GM18867 (cell line): Measurements from ENCODE around the gene COL1A1.

Experiments used
- ATAC-seq: cut with Tn5 transposase; IDR thresholded peaks from one replicate; pipeline ENCODE4 v1.9.1; 2021; ENCODE audit warnings: mild to moderate bottlenecking, moderate library complexity; ENCODE audit not compliant: unreplicated experiment

The COL1A1 gene

GRCh38 chr17:50174444-50174843 lies 27.0 kb downstream of the COL1A1 start:
- ATAC-seq: no peak

GRCh38 chr17:50173335-50173941 lies 28.0 kb downstream of the COL1A1 start:
- no peak for ATAC-seq

- no peak for ATAC-seq
These were observed 28.5 kb downstream of the COL1A1 start for GRCh38 chr17:50172936-50173334.

- ATAC-seq: no peak
These were observed 29.3 kb downstream of the COL1A1 start for GRCh38 chr17:50172130-50172529.

- no peak for ATAC-seq
These were observed 29.9 kb downstream of the COL1A1 start for GRCh38 chr17:50171371-50172071.

- ATAC-seq: peak; percentile 63
These were observed 30.6 kb downstream of the COL1A1 start for GRCh38 chr17:50170662-50171370.

- no peak for ATAC-seq
These were observed 31.5 kb downstream of the COL1A1 start for GRCh38 chr17:50169881-50170459.

- ATAC-seq: no peak
These were observed 32.2 kb downstream of the COL1A1 start for GRCh38 chr17:50169121-50169764.

GRCh38 chr17:50168319-50168718 lies 33.1 kb downstream of the COL1A1 start:
- no peak for ATAC-seq

- no peak for ATAC-seq
These were observed 34.1 kb downstream of the COL1A1 start for GRCh38 chr17:50167371-50167770.

GRCh38 chr17:50166518-50167181 lies 34.8 kb downstream of the COL1A1 start:
- ATAC-seq: no peak

- ATAC-seq: no peak
These were observed 35.4 kb downstream of the COL1A1 start, which contains the start of gene SGCA for GRCh38 chr17:50165867-50166517. TSS of gene SGCA (plus strand) at chr17:50166005. CDS start at chr17:50166041, 36 bp downstream.

GRCh38 chr17:50165466-50165865 lies 36.0 kb downstream of the COL1A1 start:
- no peak for ATAC-seq

GRCh38 chr17:50165066-50165465 lies 36.4 kb downstream of the COL1A1 start:
- ATAC-seq: no peak

GRCh38 chr17:50164697-50164988 lies 36.8 kb downstream of the COL1A1 start:
- ATAC-seq: no peak

- ATAC-seq: no peak
These were observed 37.4 kb downstream of the COL1A1 start for GRCh38 chr17:50163843-50164696.

GRCh38 chr17:50162466-50163254 lies 38.8 kb downstream of the COL1A1 start:
- ATAC-seq: no peak

- no peak for ATAC-seq
These were observed 39.5 kb downstream of the COL1A1 start for GRCh38 chr17:50161911-50162288.
